Transverse colon (tissue), 4 donors: Measurements from ENCODE around the gene SGSH. TPM values are rescaled to one million over a fixed set of nuclear protein-coding genes. Genes with fewer than 3 reads are reported as not detected.

Source experiments
- DNase-seq: peaks from one replicate; pipeline ENCODE4 v3.0.0-alpha.2; 2019
- H3K27ac ChIP-seq, 4 donors: fragments of 200-600 bp; sonication (generic); 2 replicates each; pipeline ENCODE4 v1.5.1; 2016 to 2018; ENCODE audit warnings: inconsistent platforms in 4 of 4
- H3K27me3 ChIP-seq: fragments of 200-600 bp; sonication (generic); 2 replicates; pipeline ENCODE4 v1.5.1; 2017; ENCODE audit warnings: inconsistent platforms
- H3K36me3 ChIP-seq, 4 donors: fragments of 200-600 bp; sonication (generic); 2 replicates each; pipeline ENCODE4 v1.5.1; 2017 to 2019; ENCODE audit warnings: inconsistent platforms in 4 of 4
- H3K4me1 ChIP-seq, 4 donors: fragments of 200-600 bp; sonication (generic); 2 replicates each; pipeline ENCODE4 v1.5.1; 2017 to 2020; ENCODE audit warnings: inconsistent platforms in 4 of 4
- H3K4me3 ChIP-seq, 4 donors: fragments of 200-600 bp; sonication (generic); 1 replicate in 1 of 4; 2 replicates in 3 of 4; pipeline versions ENCODE4 v1.5.1 to v1.6.1; 2017 to 2019; ENCODE audit warnings: inconsistent platforms in 4 of 4
- H3K9me3 ChIP-seq, 2 donors: fragments of 200-600 bp; sonication (generic); 2 replicates each; pipeline ENCODE4 v1.5.1; 2017 to 2019; ENCODE audit warnings: inconsistent platforms in 2 of 2
- CTCF ChIP-seq, 5 experiments: fragments of 200-600 bp in 3 of 5; fragments of 450-650 bp in 2 of 5; sonication (generic) in 3 of 5; IDR thresholded peaks; 1 replicate in 2 of 5; 2 replicates in 3 of 5; pipeline ENCODE4 v1.5.1; 2016 to 2017; ENCODE audit warnings: antibody characterized with exemption in 5 of 5, inconsistent platforms in 3 of 5, mild to moderate bottlenecking in 2 of 5, moderate library complexity in 1 of 5
- EP300 ChIP-seq: sonication (generic); formaldehyde crosslinking; IDR thresholded peaks from one replicate; pipeline ENCODE4 v1.6.1; 2017; ENCODE audit warnings: antibody characterized with exemption, low read depth
- POLR2A ChIP-seq: fragments of 450-650 bp; IDR thresholded peaks from one replicate; pipeline ENCODE4 v1.6.1; 2016; ENCODE audit warnings: antibody characterized with exemption, mild to moderate bottlenecking, moderate library complexity
- POLR2AphosphoS5 ChIP-seq, 3 donors: sonication (generic); formaldehyde crosslinking; IDR thresholded peaks; one replicate each; pipeline ENCODE4 v1.6.1; 2016; ENCODE audit warnings: antibody characterized with exemption in 3 of 3
- WGBS, 2 donors: methylation state at CpG; one replicate each; pipeline ENCODE4 v1.1.5; 2018; ENCODE audit warnings: low coverage in 1 of 2; 5-methylcytosine and 5-hydroxymethylcytosine counted together
- in situ Hi-C, 4 donors: fragments of 200-750 bp; cut with MboI; loops; one replicate each; pipeline versions ENCODE4 v1.15.0 to v1.15.1; 2017; ENCODE audit warnings: low sequenced_read_pairs in 3 of 4, low pct_ligation_motif_present in 1 of 4, low pct_unique_long_range_greater_than_20kb in 1 of 4
- intact Hi-C: fragments of 100-400 bp; cut with DNase I; formaldehyde crosslinking; loops from one replicate; pipeline ENCODE4 v1.15.1; 2023; ENCODE audit warnings: low total_unique reads
- total RNA-seq, 4 donors: library from RNA; depleted of rRNA; stranded (reverse); fragments of >200 nt; gene quantifications; one replicate each; pipeline ENCODE4 v1.1.0, GENCODE V29; 2016

The SGSH gene
- total RNA-seq, 4 donors from 2014 or later = 26.2 to 66.2 (median 39.9) TPM

DNA sequence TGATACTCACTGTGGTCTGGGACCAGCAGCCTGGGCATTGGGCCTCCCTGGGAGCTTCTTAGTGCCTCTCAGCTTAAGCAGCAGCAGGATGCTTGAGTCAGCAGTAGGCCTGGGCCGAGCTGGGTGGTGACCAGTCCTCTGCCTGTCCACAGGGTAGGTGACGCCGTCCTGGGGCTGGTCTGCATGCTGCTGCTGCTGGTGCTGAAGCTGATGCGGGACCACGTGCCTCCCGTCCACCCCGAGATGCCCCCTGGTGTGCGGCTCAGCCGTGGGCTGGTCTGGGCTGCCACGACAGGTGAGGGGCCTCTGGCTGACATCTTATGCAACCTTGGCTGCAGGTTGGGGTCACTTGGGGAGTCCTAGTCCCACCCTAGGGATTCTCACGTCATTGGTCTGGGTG is 7.5 kb upstream of the SGSH start:
- in situ Hi-C loops = loop anchor here in 1 of 4 donors (25.0 kb wide), 1 partner anchor 140 kb away; no protein-coding TSS in a partner anchor
- WGBS, 2 donors = 88 to 100% methylated on average over 1 to 11 of the region's 11 CpGs
- no peaks in the 10 kb centered on the region for H3K27me3 ChIP-seq

DNA sequence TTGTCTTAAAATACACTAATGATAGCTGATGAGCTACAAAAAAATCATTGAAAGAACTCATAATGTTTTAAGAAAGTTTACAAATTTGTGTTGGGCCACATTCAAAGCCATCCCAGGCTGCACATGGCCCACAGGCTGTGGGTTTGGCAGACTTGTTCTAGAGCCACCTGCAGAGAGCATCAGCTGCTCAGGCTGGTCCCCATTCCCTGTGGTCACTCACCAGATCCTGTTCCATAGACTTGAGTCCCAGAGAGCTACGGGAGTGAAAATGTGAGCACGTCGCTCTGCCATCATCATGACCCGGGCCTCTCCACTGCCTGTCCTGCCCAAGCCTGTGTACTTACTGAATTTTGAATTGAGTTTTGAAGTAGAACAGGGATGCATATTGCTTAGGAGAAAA is 7.0 kb upstream of the SGSH start:
- DNase-seq = no peak
- Histone ChIP-seq H3K9me3 (peaks cover 2 to 7% of the 10 kb centered on the region in 2 donors), H3K27ac (no peak overlapping the region), H3K4me3 (no peak overlapping the region), H3K4me1 (no peaks in the 10 kb centered on the region), H3K27me3 (no peaks in the 10 kb centered on the region), H3K36me3 (peaks cover 0 to 7% (median 0%) of the 10 kb centered on the region in 4 donors)
- TF ChIP-seq CTCF (IDR thresholded peaks at IDR 0.05) = no peak
- no peak for TF ChIP-seq EP300
- TF ChIP-seq POLR2AphosphoS5 (IDR thresholded peaks at IDR 0.05) = no peak
- intact Hi-C loops = no loop called here
- 93% methylated on average over 4 of the region's 4 CpGs; no CpG with 5 or more reads in 1 of the 2 donors for WGBS, 2 donors
- in situ Hi-C loops = loop anchor here in 1 of 4 donors (25.0 kb wide), 1 partner anchor 140 kb away; no protein-coding TSS in a partner anchor

More for the DNA sequence above, 7.5 kb upstream of the SGSH start:
- Histone ChIP-seq H3K9me3 (peaks cover 7 to 11% of the 10 kb centered on the region in 2 donors), H3K36me3 (peaks cover 0 to 12% (median 1%) of the 10 kb centered on the region in 4 donors), H3K4me3 (no peak overlapping the region), H3K27ac (no peak overlapping the region), H3K4me1 (no peaks in the 10 kb centered on the region)
- DNase-seq = no peak
- intact Hi-C loops = no loop called here
- TF ChIP-seq POLR2A (no peak), POLR2AphosphoS5 (IDR thresholded peaks at IDR 0.05) (no peak), CTCF (IDR thresholded peaks at IDR 0.05) (no peak), EP300 (no peak)

GRCh38 chr17:80225230-80225629 is 5.1 kb upstream of the SGSH start:
- no peak for DNase-seq
- H3K9me3 ChIP-seq = no peaks in the 10 kb centered on the region
- intact Hi-C loops = no loop called here
- no peak for TF ChIP-seq CTCF (IDR thresholded peaks at IDR 0.05)
- no peak for TF ChIP-seq POLR2AphosphoS5 (IDR thresholded peaks at IDR 0.05)
- TF ChIP-seq POLR2A = no peak
- TF ChIP-seq EP300 = no peak
- H3K4me3 ChIP-seq = no peak overlapping the region
- 81% methylated on average over 6 of the region's 6 CpGs; no CpG with 5 or more reads in 1 of the 2 donors for WGBS, 2 donors
- in situ Hi-C loops = loop anchor here in 1 of 4 donors (25.0 kb wide), 1 partner anchor 138 kb away; no protein-coding TSS in a partner anchor
- H3K27me3 ChIP-seq = no peaks in the 10 kb centered on the region
- H3K27ac ChIP-seq = no peak overlapping the region
- peaks cover 0 to 11% (median 10%) of the 10 kb centered on the region in 4 donors for H3K4me1 ChIP-seq
- H3K36me3 ChIP-seq = no peaks in the 10 kb centered on the region

- no peak for TF ChIP-seq POLR2AphosphoS5 (IDR thresholded peaks at IDR 0.05)
- TF ChIP-seq CTCF (IDR thresholded peaks at IDR 0.05) = no peak
- Histone ChIP-seq H3K9me3 (no peaks in the 10 kb centered on the region), H3K4me1 (peaks cover 0 to 14% (median 10%) of the 10 kb centered on the region in 4 donors), H3K27ac (no peak overlapping the region), H3K27me3 (no peaks in the 10 kb centered on the region), H3K36me3 (no peaks in the 10 kb centered on the region), H3K4me3 (no peak overlapping the region)
- in situ Hi-C loops (loop anchor here in 1 of 4 donors (25.0 kb wide), 1 partner anchor 137 kb away; no protein-coding TSS in a partner anchor), intact Hi-C loops (no loop called here)
- DNase-seq = no peak
- 88 to 100% methylated on average over 1 to 6 of the region's 6 CpGs for WGBS, 2 donors
Observed at GRCh38 chr17:80224683-80225082, 4.5 kb upstream of the SGSH start.
